GM23338 (cell line): ENCODE data around the gene FBLN5.

ENCODE experiments used
- CREB1 ChIP-seq: fragments of 250-450 bp; sonication (Bioruptor Pico); IDR thresholded peaks from 2 replicates; pipeline ENCODE4 v1.5.0; 2020; ENCODE audit warnings: low read depth, mild to moderate bottlenecking, moderate library complexity
- CTCF ChIP-seq, 2 experiments: fragments of 200-600 bp in 1 of 2; sonication (generic) in 1 of 2; conservative IDR thresholded peaks; 2 replicates each; pipeline versions ENCODE4 v1.5.1 to v1.6.1; 2016 to 2017; ENCODE audit warnings: antibody characterized with exemption in 2 of 2, low read depth in 2 of 2, mild to moderate bottlenecking in 2 of 2, moderate library complexity in 1 of 2
- EZH2 ChIP-seq: fragments of 200-600 bp; sonication (generic); IDR thresholded peaks from one replicate; pipeline ENCODE4 v1.8.0; 2017; ENCODE audit warnings: antibody characterized with exemption, mild to moderate bottlenecking, low read depth; ENCODE audit not compliant: unreplicated experiment
- EZH2phosphoT487 ChIP-seq: fragments of 200-600 bp; sonication (generic); IDR thresholded peaks from one replicate; pipeline ENCODE4 v1.8.1; 2018; ENCODE audit warnings: antibody characterized with exemption; ENCODE audit not compliant: unreplicated experiment
- JUNB ChIP-seq: IDR thresholded peaks from one replicate; pipeline ENCODE4 v1.6.1; 2016; ENCODE audit warnings: antibody characterized with exemption; ENCODE audit not compliant: unreplicated experiment
- NANOG ChIP-seq: IDR thresholded peaks from 2 replicates; pipeline ENCODE4 v1.6.1; 2016; ENCODE audit warnings: antibody characterized with exemption, borderline replicate concordance
- POLR2AphosphoS5 ChIP-seq: IDR thresholded peaks from 2 replicates; pipeline ENCODE4 v1.6.1; 2016; ENCODE audit warnings: antibody characterized with exemption, low read depth
- REST ChIP-seq: IDR thresholded peaks from one replicate; pipeline ENCODE4 v1.6.1; 2018; ENCODE audit warnings: antibody characterized with exemption; ENCODE audit not compliant: unreplicated experiment
- ZNF114 ChIP-seq: fragments of 250-450 bp; sonication (Bioruptor Pico); IDR thresholded peaks from 2 replicates; pipeline ENCODE4 v1.5.0; 2020; ENCODE audit warnings: mild to moderate bottlenecking, moderate library complexity
- ZNF462 ChIP-seq: fragments of 250-450 bp; sonication (Bioruptor Pico); IDR thresholded peaks from 2 replicates; pipeline ENCODE4 v1.5.0; 2020; ENCODE audit warnings: mild to moderate bottlenecking, moderate library complexity

- TF ChIP-seq CTCF (conservative IDR thresholded peaks at IDR 0.05; ENCODE audit: low read depth in 2 of 2): no peak
- no peak for TF ChIP-seq POLR2AphosphoS5
- TF ChIP-seq JUNB: no peak
- TF ChIP-seq ZNF114 (CRISPR knock-in tag): no peak
- no peak for TF ChIP-seq REST
- TF ChIP-seq EZH2phosphoT487: no peak
- TF ChIP-seq EZH2: no peak
- TF ChIP-seq CREB1 (CRISPR knock-in tag): no peak
- TF ChIP-seq ZNF462 (CRISPR knock-in tag): no peak
- no peak for TF ChIP-seq NANOG
Measured at GRCh38 chr14:91872011-91872501, 75.4 kb downstream of the FBLN5 start.
